PC-9 (cell line): Measurements from ENCODE around the gene DNAJC18. TPM values are rescaled to one million over a fixed set of nuclear protein-coding genes. Genes with fewer than 3 reads are reported as not detected.
A peak's percentile ranks its signal among the peaks of the same experiment; 100 is the strongest.

Experiments
- BruUV-seq: library from RNA; stranded (reverse); fragments of 400-500 nt; replicated peaks from 2 replicates; lab custom pipeline; 2021; lab: Mats Ljungman, UMichigan
- CTCF ChIA-PET: fragments of 300-600 bp; sonication (Branson Sonifier 250); formaldehyde crosslinking; loops from one replicate; lab custom pipeline; 2022; ENCODE audit warnings: antibody characterized with exemption; lab: Charles Lee
- POLR2A ChIA-PET: fragments of 300-600 bp; sonication (Branson Sonifier 250); formaldehyde crosslinking; loops from one replicate; lab custom pipeline; 2022; ENCODE audit warnings: antibody characterized with exemption; ENCODE audit not compliant: unreplicated experiment; lab: Charles Lee
- DNase-seq, 2 experiments: peaks; one replicate each; pipeline versions ENCODE4 v3.0.0 to v3.0.0-alpha.2; 2015 to 2022; ENCODE audit warnings: mixed read lengths in 1 of 2
- H2AFZ ChIP-seq: fragments of 200-600 bp; sonication (generic); 2 replicates; pipeline ENCODE4 v1.8.1; 2017; ENCODE audit warnings: antibody characterized with exemption
- H3F3A ChIP-seq: fragments of 200-600 bp; sonication (generic); 2 replicates; pipeline ENCODE4 v1.8.1; 2017; ENCODE audit warnings: antibody characterized with exemption, mild to moderate bottlenecking, low read depth; ENCODE audit not compliant: insufficient read depth
- H3K27ac ChIP-seq: fragments of 200-600 bp; sonication (generic); 2 replicates; pipeline ENCODE4 v1.6.1; 2016; ENCODE audit warnings: mixed run types
- H3K27me3 ChIP-seq: fragments of 200-600 bp; sonication (generic); 2 replicates; pipeline ENCODE4 v1.6.1; 2016; ENCODE audit warnings: low read depth, mixed run types; ENCODE audit not compliant: insufficient read depth
- H3K36me3 ChIP-seq: fragments of 200-600 bp; sonication (generic); 2 replicates; pipeline ENCODE4 v1.6.1; 2016; ENCODE audit warnings: low read depth, mixed run types
- H3K4me1 ChIP-seq: fragments of 200-600 bp; sonication (generic); replicated peaks from 2 replicates; pipeline ENCODE4 v1.6.1; 2016; ENCODE audit warnings: mixed run types; ENCODE audit not compliant: insufficient read depth
- H3K4me2 ChIP-seq: fragments of 200-600 bp; sonication (generic); 2 replicates; pipeline ENCODE4 v1.6.1; 2017; ENCODE audit warnings: mixed run types
- H3K4me3 ChIP-seq: fragments of 200-600 bp; sonication (generic); 2 replicates; pipeline ENCODE4 v1.6.1; 2016; ENCODE audit warnings: mixed run types
- H3K79me2 ChIP-seq: fragments of 200-600 bp; sonication (generic); 2 replicates; pipeline ENCODE4 v1.6.1; 2017; ENCODE audit warnings: low read depth, mixed run types
- H3K9me2 ChIP-seq: fragments of 200-600 bp; sonication (generic); 2 replicates; pipeline ENCODE4 v1.8.1; 2017; ENCODE audit warnings: mild to moderate bottlenecking; ENCODE audit not compliant: insufficient read depth
- H3K9me3 ChIP-seq: fragments of 200-600 bp; sonication (generic); 2 replicates; pipeline ENCODE4 v1.8.1; 2016; ENCODE audit warnings: low read depth; ENCODE audit not compliant: insufficient read depth
- H4K20me1 ChIP-seq: fragments of 200-600 bp; sonication (generic); 2 replicates; pipeline ENCODE4 v1.8.1; 2017; ENCODE audit not compliant: insufficient read depth
- EZH2 ChIP-seq: fragments of 200-600 bp; sonication (generic); IDR thresholded peaks from 2 replicates; pipeline ENCODE4 v1.8.0; 2017; ENCODE audit warnings: antibody characterized with exemption, low read depth
- intact Hi-C: fragments of 100-400 bp; cut with micrococcal nuclease; formaldehyde crosslinking; loops from one replicate; pipeline ENCODE4 v1.10.0; 2022; ENCODE audit not compliant: unreplicated experiment
- total RNA-seq: library from RNA; stranded (reverse); gene quantifications from 2 replicates; pipeline ENCODE4 v1.2.3, GENCODE V29; 2021
- TF ChIP-seq, protein P1 (sequence below): fragments of 200-600 bp; sonication (generic); conservative IDR thresholded peaks from 2 replicates; pipeline ENCODE4 v1.6.1; 2017; ENCODE audit warnings: mixed run types, antibody characterized with exemption, mild to moderate bottlenecking, moderate library complexity

DNAJC18 gene
- total RNA-seq, 1 experiment from 2014 or later: 8.9 TPM

DNA sequence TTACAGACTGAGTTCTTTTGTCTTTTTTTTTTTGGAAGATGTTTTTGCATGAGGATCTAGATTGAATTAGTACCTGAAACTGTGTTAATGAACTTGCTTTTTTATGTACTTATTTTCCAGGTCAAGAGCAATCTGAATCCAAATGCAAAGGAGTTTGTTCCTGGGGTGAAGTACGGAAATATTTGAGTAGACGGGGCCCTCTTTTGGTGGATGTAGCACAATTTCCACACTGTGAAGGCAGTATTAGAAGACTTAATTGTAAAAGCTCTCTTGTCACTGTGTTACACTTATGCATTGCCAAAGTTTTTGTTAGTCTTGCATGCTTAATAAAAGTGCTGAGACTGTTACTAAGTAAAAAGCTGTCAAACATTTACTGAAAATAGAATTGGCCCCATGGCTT lies 70.7 kb downstream of the DNAJC18 start:
- ChIA-PET POLR2A (no interaction called here), CTCF (interaction anchor here (0.7 kb wide), 2 partner anchors 14 to 397 kb away, joined by 3 read pairs; partner anchors contain the start of gene SLC23A1)
- TF ChIP-seq EZH2: no peak
- TF ChIP-seq, protein P1, sequence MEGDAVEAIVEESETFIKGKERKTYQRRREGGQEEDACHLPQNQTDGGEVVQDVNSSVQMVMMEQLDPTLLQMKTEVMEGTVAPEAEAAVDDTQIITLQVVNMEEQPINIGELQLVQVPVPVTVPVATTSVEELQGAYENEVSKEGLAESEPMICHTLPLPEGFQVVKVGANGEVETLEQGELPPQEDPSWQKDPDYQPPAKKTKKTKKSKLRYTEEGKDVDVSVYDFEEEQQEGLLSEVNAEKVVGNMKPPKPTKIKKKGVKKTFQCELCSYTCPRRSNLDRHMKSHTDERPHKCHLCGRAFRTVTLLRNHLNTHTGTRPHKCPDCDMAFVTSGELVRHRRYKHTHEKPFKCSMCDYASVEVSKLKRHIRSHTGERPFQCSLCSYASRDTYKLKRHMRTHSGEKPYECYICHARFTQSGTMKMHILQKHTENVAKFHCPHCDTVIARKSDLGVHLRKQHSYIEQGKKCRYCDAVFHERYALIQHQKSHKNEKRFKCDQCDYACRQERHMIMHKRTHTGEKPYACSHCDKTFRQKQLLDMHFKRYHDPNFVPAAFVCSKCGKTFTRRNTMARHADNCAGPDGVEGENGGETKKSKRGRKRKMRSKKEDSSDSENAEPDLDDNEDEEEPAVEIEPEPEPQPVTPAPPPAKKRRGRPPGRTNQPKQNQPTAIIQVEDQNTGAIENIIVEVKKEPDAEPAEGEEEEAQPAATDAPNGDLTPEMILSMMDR: peak; percentile 23; the same call in 1 of the 2 replicates
- Histone ChIP-seq H3K4me3 (no peak overlapping the region), H3K4me2 (no peak overlapping the region), H3K27me3 (no peaks in the 10 kb centered on the region), H3K79me2 (no peaks in the 10 kb centered on the region), H3K4me1 (peaks cover 20% of the 10 kb centered on the region), H3K9me3 (no peaks in the 10 kb centered on the region), H3K27ac (no peak overlapping the region), H3K9me2 (no peaks in the 10 kb centered on the region), H3F3A (peaks cover 42% of the 10 kb centered on the region), H2AFZ (no peak overlapping the region), H3K36me3 (peaks cover 31% of the 10 kb centered on the region), H4K20me1 (peaks cover 14% of the 10 kb centered on the region)
- no peak for DNase-seq
- intact Hi-C loops: loop anchor here (5.0 kb wide), 1 partner anchor 801 kb away; no protein-coding TSS in a partner anchor
- BruUV-seq: no TSS peak

DNA sequence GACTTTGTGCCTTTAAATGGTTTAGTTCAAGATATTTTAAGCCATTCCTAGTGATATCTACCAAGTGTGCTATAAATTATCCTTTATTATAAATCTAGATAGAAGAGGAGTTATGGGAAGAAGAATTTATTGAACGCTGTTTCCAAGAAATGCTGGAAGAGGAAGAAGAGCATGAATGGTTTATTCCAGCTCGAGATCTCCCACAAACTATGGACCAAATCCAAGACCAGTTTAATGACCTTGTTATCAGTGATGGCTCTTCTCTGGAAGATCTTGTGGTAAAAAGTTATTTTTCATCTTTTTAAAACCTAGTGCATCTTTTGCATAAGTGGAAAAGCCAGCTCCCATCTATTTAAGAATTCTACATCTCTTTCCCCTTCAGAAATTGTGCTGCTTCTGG lies 74.9 kb downstream of the DNAJC18 start:
- CTCF ChIA-PET: no interaction called here
- peaks cover 54% of the 10 kb centered on the region for H4K20me1 ChIP-seq
- H3K27ac ChIP-seq: no peak overlapping the region
- no peak overlapping the region for H3K4me2 ChIP-seq
- H3K27me3 ChIP-seq: no peaks in the 10 kb centered on the region
- DNase-seq: no peak
- no peaks in the 10 kb centered on the region for H3K9me3 ChIP-seq
- BruUV-seq: no TSS peak
- H3K4me3 ChIP-seq: no peak overlapping the region
- no peaks in the 10 kb centered on the region for H3K9me2 ChIP-seq
- peaks cover 35% of the 10 kb centered on the region for H3K79me2 ChIP-seq
- no peaks in the 10 kb centered on the region for H3K4me1 ChIP-seq
- intact Hi-C loops: no loop called here
- H2AFZ ChIP-seq: no peak overlapping the region
- no peak for TF ChIP-seq EZH2
- TF ChIP-seq, protein P1: no peak
- POLR2A ChIA-PET: no interaction called here
- peaks cover 11% of the 10 kb centered on the region for H3F3A ChIP-seq
- peaks cover 18% of the 10 kb centered on the region for H3K36me3 ChIP-seq

DNA sequence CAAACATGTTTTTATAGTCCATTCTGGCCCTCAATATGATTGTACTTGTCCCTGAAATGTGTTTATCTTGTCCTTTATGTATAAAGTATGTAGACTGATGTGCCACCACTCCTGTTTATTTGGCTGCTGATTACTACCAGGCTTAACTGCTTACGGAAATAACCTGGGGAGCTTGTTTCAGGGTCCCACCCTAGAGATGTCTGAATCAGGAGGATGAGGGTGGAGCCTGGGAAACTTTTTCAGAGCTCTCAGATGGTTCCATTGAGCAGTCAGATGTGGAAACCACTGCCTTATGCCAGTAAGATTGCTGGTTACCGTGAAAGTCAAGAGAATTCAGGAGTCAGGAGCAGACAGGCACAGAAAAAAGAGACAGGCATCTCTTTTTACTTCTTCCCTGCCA lies 75.4 kb downstream of the DNAJC18 start:
- Histone ChIP-seq H4K20me1 (peaks cover 56% of the 10 kb centered on the region), H3K9me3 (no peaks in the 10 kb centered on the region), H2AFZ (no peak overlapping the region), H3K9me2 (no peaks in the 10 kb centered on the region), H3K79me2 (peaks cover 40% of the 10 kb centered on the region), H3K27ac (no peak overlapping the region), H3K27me3 (no peaks in the 10 kb centered on the region), H3F3A (peaks cover 11% of the 10 kb centered on the region), H3K4me3 (no peak overlapping the region), H3K36me3 (peaks cover 18% of the 10 kb centered on the region), H3K4me2 (no peak overlapping the region), H3K4me1 (no peaks in the 10 kb centered on the region)
- ChIA-PET POLR2A (no interaction called here), CTCF (no interaction called here)
- no TSS peak for BruUV-seq
- intact Hi-C loops: no loop called here
- TF ChIP-seq, protein P1: no peak
- TF ChIP-seq EZH2: no peak
- DNase-seq: no peak
